HCT116 (cell line): ENCODE measurements around the gene RIMOC1.

Source experiments
- EZH2 ChIP-seq: fragments of 200-600 bp; sonication (generic); IDR thresholded peaks from 2 replicates; pipeline ENCODE4 v1.6.1; 2017; ENCODE audit warnings: antibody characterized with exemption, mixed run types
- EZH2phosphoT487 ChIP-seq: fragments of 200-600 bp; IDR thresholded peaks from 2 replicates; pipeline ENCODE4 v1.6.1; 2018; ENCODE audit warnings: antibody characterized with exemption, borderline replicate concordance
- JUND ChIP-seq: IDR thresholded peaks from 2 replicates; pipeline ENCODE4 v1.6.1; 2012
- POLR2A ChIP-seq: IDR thresholded peaks from 2 replicates; pipeline ENCODE4 v1.7.0; 2011; ENCODE audit warnings: borderline replicate concordance; ENCODE audit not compliant: insufficient read depth, insufficient read length; ENCODE audit errors: extremely low read depth
- POLR2AphosphoS5 ChIP-seq: IDR thresholded peaks from 2 replicates; pipeline ENCODE4 v1.6.1; 2011; ENCODE audit warnings: mild to moderate bottlenecking, low read depth, low read length, moderate library complexity
- RAD21 ChIP-seq: IDR thresholded peaks from 2 replicates; pipeline ENCODE4 v1.6.1; 2012; ENCODE audit warnings: low read depth, mild to moderate bottlenecking
- SIN3A ChIP-seq: IDR thresholded peaks from 2 replicates; pipeline ENCODE4 v1.6.1; 2012; ENCODE audit warnings: low read depth
- SRF ChIP-seq: IDR thresholded peaks from 2 replicates; pipeline ENCODE4 v1.6.1; 2012; ENCODE audit warnings: low read depth
- YY1 ChIP-seq: IDR thresholded peaks from 2 replicates; pipeline ENCODE4 v1.6.1; 2011; ENCODE audit warnings: low read length, low read depth, moderate library complexity, mild to moderate bottlenecking; ENCODE audit not compliant: insufficient replicate concordance; ENCODE audit errors: extremely low read depth
- ZFX ChIP-seq: fragments of 450-650 bp; IDR thresholded peaks from 2 replicates; pipeline ENCODE4 v1.6.1; 2017
- TF ChIP-seq, protein P1 (sequence below), 3 experiments: fragments of 200-600 bp in 1 of 3; sonication (generic) in 1 of 3; IDR thresholded peaks in 2 of 3; conservative IDR thresholded peaks in 1 of 3; 2 replicates each; pipeline ENCODE4 v1.5.1; 2012 to 2017; ENCODE audit warnings: low read depth in 2 of 3, low read length in 2 of 3, antibody characterized with exemption in 1 of 3, borderline replicate concordance in 1 of 3, control low read depth in 1 of 3, mild to moderate bottlenecking in 1 of 3, mixed read lengths in 1 of 3, mixed run types in 1 of 3, moderate library complexity in 1 of 3; ENCODE audit not compliant: insufficient read depth in 1 of 3
- TF ChIP-seq, protein P2 (sequence below): IDR thresholded peaks from 2 replicates; pipeline ENCODE4 v1.6.1; 2012
- TF ChIP-seq, protein P3 (sequence below): IDR thresholded peaks from 2 replicates; pipeline ENCODE4 v1.6.1; 2011; ENCODE audit warnings: mild to moderate bottlenecking, low read length, moderate library complexity; ENCODE audit not compliant: insufficient replicate concordance; ENCODE audit errors: extremely low read depth

DNA sequence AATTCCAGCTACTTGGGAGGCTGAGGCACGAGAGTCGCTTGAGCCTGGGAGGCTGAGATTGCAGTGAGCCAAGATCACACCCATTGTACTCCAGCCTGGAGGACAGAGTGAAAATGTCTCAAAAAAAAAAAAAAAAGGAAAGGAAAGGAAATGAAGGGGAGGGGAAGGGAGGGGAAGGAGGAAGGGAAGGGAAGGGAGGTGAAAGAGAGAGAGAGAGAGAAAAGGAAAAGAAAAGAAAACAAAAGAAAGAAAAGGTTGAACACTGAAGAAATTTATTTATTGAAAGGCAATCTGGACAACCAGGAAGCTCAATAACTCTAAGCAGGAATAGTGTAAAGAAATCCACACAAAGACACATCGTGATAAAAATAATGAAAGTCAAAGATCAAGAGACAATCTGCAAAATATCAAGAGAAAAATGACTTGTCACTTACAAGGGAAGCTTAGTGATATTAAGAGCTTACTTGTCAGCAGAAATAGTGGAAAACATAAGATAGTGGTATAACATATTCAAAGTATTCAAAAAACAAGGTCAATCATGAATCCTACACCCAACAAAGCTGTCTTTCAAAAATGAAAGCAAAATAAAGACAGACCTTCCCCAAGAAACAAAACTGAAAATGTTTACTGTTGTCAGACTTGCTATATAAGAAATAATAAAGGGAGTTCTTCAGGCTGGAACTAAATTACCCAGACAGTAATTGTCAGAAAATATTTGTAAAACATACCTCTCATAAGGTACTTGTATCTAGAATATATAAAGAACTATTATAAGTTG is 10.9 kb upstream of the RIMOC1 start:
- no peak for TF ChIP-seq SRF
- no peak for TF ChIP-seq EZH2phosphoT487
- TF ChIP-seq JUND, result no peak
- TF ChIP-seq, protein P1, sequence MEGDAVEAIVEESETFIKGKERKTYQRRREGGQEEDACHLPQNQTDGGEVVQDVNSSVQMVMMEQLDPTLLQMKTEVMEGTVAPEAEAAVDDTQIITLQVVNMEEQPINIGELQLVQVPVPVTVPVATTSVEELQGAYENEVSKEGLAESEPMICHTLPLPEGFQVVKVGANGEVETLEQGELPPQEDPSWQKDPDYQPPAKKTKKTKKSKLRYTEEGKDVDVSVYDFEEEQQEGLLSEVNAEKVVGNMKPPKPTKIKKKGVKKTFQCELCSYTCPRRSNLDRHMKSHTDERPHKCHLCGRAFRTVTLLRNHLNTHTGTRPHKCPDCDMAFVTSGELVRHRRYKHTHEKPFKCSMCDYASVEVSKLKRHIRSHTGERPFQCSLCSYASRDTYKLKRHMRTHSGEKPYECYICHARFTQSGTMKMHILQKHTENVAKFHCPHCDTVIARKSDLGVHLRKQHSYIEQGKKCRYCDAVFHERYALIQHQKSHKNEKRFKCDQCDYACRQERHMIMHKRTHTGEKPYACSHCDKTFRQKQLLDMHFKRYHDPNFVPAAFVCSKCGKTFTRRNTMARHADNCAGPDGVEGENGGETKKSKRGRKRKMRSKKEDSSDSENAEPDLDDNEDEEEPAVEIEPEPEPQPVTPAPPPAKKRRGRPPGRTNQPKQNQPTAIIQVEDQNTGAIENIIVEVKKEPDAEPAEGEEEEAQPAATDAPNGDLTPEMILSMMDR (IDR thresholded peaks at IDR 0.05 in 2 of 3, conservative IDR thresholded peaks at IDR 0.05 in 1 of 3; ENCODE audit: borderline replicate concordance in 1 of 3, insufficient read depth in 1 of 3, low read depth in 2 of 3, low read length in 2 of 3), result no peak
- TF ChIP-seq RAD21, result no peak
- TF ChIP-seq SIN3A, result no peak
- TF ChIP-seq POLR2AphosphoS5, result no peak
- TF ChIP-seq POLR2A, result no peak
- TF ChIP-seq, protein P2, sequence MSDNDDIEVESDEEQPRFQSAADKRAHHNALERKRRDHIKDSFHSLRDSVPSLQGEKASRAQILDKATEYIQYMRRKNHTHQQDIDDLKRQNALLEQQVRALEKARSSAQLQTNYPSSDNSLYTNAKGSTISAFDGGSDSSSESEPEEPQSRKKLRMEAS, result no peak
- TF ChIP-seq, protein P3, sequence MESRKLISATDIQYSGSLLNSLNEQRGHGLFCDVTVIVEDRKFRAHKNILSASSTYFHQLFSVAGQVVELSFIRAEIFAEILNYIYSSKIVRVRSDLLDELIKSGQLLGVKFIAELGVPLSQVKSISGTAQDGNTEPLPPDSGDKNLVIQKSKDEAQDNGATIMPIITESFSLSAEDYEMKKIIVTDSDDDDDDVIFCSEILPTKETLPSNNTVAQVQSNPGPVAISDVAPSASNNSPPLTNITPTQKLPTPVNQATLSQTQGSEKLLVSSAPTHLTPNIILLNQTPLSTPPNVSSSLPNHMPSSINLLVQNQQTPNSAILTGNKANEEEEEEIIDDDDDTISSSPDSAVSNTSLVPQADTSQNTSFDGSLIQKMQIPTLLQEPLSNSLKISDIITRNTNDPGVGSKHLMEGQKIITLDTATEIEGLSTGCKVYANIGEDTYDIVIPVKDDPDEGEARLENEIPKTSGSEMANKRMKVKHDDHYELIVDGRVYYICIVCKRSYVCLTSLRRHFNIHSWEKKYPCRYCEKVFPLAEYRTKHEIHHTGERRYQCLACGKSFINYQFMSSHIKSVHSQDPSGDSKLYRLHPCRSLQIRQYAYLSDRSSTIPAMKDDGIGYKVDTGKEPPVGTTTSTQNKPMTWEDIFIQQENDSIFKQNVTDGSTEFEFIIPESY, result no peak
- no peak for TF ChIP-seq YY1
- no peak for TF ChIP-seq ZFX
- TF ChIP-seq EZH2, result no peak
